Skeletal muscle cell (primary cell): ENCODE measurements around the gene SEMA7A.
"Not testable (repeated sequence)": the region's sequence is repeated elsewhere in the genome, so short reads cannot be mapped to it uniquely, and the experiment has no call there.

Source experiments
- DNase-seq: peaks from one replicate; pipeline ENCODE4 v3.0.0-alpha.2; 2010; ENCODE audit warnings: low read depth
- H3K4me3 ChIP-seq: 2 replicates; pipeline ENCODE4 v1.5.1; 2011; ENCODE audit warnings: low read depth, mild to moderate bottlenecking, control low read depth, low read length, moderate library complexity

The SEMA7A gene

GRCh38 chr15:74433592-74434262, at the start of gene SEMA7A:
Gene SEMA7A (minus strand): TSS chr15:74433958. CDS start chr15:74433918, 40 bp downstream.
- H3K4me3 ChIP-seq = peak within 1 kb of the TSS; percentile 87
- DNase-seq = peak; percentile 39

DNA sequence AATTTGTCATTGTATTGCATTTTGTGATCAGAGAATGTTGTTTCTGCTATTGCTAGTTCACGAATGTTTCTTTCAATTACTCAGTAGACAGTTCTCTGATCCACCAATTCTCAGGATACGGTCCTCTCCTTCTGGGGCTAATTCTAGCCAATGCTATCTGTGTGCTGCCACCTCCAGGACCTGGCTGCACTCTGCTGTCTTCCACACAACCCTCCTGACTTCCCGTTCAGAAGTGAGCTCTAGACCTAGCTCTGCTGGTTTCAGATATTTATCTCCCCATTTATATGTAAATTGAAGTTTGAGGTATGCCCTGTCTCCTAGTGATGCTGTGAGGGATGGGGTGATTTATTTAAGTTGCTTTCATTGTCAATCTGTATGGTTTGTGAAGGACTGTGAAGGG, 48.9 kb upstream of the SEMA7A start:
- DNase-seq = no peak

GRCh38 chr15:74480364-74480763, 46.6 kb upstream of the SEMA7A start:
- H3K4me3 ChIP-seq, DNase-seq: not testable (repeated sequence)

More for the DNA sequence above, 48.9 kb upstream of the SEMA7A start:
- no peak overlapping the region for H3K4me3 ChIP-seq

DNA sequence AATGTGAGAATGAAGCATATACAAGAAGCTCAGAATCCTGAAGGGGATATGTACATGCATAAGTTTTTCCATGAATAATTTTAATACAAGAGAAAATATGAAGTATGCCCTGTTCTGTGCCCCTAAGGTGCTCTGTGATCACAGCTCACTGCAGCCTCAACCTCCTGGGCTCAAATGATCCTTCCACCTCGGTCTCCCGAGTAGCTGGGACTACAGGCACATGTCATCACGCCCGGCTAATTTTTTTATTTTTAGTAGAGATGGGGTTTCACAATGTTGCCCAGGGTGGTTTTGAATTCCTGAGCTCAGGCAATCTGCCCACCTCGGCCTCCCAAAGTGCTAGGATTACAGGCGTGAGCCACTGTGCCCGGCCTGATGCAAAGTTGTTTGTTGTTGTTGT, 37.9 kb upstream of the SEMA7A start:
- DNase-seq, H3K4me3 ChIP-seq: not testable (repeated sequence)

DNA sequence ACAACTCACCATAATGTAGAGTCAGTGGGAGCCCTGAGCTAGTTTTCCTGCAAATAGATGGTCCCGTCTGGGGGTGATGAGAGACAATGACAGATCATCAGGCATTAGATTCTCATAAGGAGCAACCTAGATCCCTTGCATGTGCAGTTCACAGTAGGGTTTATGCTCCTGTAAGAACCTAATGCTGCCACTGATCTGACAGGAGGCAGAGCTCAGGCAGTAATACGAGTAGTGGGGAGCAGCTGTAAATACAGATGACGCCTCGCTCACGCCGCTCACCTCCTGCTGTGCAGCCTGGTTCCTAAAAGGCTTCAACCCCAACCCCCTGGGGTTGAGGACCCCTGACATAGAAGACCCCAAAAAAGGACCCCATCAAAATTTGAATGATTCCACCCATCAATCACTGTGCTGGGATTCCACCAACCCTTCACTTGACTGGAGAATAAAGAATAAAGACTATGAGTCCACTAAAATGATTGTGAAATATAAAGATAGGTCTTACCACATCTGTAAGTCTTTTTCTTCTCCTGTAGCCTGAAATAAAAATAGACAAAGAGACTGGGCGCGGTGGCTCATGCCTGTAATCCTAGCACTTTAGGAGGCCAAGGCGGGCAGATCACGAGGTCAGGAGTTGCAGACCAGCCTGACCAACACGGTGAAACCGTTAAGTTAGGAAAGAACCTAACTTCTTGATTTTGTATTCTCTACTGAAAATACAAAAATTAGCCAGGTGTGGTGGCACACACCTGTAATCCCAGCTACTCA, 37.1 kb upstream of the SEMA7A start:
- DNase-seq = no peak
- H3K4me3 ChIP-seq = no peak overlapping the region

DNA sequence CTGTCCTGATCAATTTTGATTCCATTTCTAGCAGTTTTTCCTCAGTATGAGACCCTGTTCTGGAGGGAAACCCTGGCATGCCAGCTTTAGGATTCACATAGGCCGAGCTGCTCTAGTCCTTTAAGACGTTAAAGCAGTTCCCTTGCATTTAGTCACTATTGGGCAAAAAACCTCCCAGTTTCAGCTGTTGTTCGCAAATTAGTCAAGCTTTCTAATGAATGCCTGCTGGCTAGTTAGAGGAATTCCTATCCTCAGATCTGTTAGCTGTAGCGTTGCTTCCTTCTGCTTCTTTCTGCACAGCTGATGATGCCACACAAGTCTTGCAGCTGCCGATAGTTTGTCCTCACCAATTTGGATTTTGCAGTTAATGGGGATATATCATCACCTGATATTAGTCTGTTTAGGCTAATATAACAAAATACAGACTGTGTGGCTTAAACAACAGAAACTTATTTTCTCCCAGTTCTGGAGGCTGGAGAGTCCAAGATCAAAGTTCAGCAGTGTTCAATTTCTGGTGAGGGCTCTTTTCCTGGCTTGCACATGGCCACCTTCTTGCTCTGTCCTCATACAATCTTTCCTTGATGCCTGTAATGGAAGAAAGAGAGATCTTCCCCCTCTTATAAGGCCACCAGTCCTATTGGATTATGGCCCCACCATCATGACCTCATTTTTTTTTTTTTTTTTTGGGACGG, 34.7 kb upstream of the SEMA7A start:
- no peak overlapping the region for H3K4me3 ChIP-seq
- DNase-seq = no peak

DNA sequence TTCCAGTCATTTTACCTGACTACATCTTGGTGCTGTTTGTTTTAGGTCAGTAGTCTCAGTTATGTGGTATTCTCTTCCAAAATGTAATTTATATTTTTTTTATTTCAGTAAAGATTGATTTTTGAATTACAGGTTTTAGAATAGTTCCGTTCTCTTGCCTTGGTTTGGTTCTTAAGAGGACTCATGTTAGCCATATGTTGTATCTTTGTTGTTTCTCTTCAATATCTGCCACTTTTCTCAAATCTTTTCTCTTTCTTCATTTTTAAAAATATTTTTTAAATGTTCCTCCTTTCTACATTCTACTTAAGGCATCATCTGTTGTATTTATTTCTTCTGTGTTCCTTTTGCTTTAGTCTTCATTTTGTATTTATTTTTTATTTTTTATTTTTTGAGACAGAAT, 32.8 kb upstream of the SEMA7A start:
- no peak overlapping the region for H3K4me3 ChIP-seq
- DNase-seq = no peak

DNA sequence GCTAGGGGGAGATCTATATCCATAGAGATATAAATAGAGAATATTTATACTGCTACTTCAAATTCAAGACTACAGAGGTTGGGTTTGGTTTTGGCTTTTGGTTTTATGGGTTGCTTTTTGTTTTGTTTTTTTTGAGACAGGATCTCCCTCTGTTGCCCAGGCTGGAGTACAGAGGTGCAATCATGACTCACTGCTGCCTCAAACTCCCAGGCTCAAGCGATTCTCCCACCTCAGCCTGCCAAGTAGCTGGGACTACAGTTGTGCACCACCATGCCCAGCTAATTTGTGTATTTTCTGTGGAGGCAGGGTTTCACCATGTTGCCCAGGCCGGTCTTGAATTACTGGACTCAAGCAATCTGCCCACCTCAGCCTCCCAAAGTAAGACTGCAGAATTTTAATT, 31.1 kb upstream of the SEMA7A start:
- DNase-seq = no peak
- H3K4me3 ChIP-seq = no peak overlapping the region

DNA sequence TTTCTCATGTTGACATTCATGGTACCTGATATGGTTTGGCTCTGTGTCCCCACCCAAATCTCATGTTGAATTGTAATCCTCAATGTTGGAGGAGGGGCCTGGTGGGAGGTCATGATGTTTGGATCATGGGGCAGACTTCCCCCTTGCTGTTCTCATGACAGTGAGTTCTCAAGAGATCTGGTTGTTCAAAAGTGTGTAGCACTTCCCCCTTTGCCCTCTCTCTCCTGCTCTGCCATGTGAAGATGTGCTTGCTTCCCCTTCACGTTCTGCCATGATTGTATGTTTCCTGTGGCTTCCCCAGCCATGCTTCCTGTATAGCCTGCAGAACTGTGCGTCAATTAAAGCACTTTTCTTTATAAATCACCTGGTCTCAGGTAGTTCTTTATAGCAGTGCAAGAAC, 30.5 kb upstream of the SEMA7A start:
- no peak for DNase-seq

GRCh38 chr15:74463634-74464033, 29.9 kb upstream of the SEMA7A start:
- no peak overlapping the region for H3K4me3 ChIP-seq
- no peak for DNase-seq

More for the DNA sequence above, 30.5 kb upstream of the SEMA7A start:
- H3K4me3 ChIP-seq = no peak overlapping the region

DNA sequence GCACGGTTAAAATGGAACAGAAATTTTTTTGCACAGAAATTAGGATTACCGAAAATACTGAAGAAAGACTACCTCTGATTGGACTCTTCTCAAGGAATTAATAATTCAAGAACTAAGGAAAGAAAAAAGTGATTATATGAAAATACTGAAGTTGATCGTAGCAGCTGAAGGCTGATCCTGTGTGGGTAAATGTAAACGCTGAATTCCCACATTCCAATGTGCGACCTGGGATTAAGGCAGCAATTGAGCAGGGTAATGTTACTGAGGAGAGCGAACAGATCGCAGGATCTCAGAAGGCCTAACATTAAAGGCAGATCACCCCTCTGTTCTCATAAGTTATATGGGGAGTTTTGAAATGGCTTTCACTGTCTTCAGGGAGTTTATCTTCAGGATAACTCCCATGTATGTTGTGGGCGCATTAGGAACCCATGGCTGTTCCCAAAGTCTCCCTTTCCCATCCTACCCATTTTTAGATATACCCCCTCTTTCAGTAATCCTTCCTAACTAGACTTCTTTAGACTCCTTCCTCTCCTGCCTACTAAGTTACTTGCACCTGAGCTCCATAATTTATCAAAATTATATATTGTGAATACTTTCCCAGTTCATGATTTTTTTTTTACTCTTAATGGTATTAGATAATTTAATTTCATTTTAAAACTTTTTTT, 28.2 kb upstream of the SEMA7A start:
- H3K4me3 ChIP-seq = peak overlapping the region; percentile 97
- DNase-seq = no peak

DNA sequence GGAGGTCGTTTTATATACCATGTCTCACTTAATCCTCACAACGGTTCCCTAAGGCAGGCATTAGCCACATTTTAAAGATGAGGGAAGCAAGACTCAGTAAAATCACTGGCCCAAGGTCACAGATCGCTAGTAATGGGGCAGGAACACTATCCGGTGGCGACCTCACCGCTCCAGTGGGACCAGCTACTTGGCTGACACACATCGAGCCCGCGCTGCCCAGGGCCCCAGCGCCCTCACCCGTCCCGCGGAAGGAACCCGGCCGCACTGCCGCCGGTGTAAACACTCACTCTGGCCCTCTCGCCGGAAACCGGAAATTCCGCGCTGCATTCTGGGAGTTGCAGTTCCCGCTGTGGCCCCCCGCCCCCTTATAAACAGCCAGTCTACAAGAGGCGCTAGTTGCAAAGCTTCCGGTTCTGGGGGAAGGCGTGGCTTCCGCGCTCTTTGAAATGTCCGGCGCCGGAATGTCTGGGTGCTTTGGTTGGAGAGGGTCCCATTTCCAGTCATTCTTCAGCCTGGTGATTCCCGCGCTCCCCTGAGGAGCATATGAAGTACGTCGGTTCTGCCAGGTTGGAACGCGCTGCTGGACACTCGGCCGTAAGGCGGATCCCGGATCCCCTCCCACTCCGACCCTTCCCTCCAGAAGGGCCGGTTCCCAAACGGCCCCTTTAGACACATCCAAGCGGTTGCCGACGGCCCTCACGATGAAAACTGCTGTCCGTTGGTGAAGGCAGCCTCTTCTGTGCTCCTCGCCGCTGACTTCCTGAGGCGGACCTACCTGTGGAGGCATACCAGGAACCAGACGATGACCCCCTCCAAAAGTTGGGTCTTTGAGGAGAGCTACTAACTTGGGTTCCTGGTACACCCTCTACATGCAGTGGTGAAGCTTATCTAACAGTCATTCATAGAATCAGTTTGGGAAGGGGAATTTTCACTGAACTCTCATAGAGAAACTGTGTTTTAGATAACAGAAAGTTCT, 27.4 kb upstream of the SEMA7A start, which contains the start of gene UBL7:
TSS of gene UBL7 (minus strand) at position 290 of the 976 bp plus-strand sequence. CDS start 2,293 bp downstream, outside the sequence.
- DNase-seq = peak; percentile 85
- peak within 1 kb of the TSS; percentile 97 for H3K4me3 ChIP-seq

DNA sequence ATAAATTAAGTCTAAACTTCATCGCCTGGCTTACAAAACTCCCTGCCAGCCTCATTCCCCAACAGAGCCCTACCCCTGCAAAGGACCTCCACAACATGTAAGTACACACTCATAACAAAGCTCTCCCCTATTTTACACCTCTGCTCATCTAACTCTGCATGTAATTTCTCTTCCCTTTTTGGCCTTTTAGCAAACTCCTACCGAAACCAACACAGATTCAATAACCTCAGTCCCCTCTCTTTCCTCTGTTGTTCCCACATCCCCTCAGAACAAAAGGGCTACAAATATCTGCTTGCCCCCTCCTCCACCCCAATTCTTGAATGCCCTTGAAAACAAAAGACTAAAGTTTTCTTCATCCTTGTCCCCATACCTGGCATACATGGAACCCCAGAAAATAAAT, 26.5 kb upstream of the SEMA7A start:
- DNase-seq = no peak
- H3K4me3 ChIP-seq = peak overlapping the region; percentile 97

DNA sequence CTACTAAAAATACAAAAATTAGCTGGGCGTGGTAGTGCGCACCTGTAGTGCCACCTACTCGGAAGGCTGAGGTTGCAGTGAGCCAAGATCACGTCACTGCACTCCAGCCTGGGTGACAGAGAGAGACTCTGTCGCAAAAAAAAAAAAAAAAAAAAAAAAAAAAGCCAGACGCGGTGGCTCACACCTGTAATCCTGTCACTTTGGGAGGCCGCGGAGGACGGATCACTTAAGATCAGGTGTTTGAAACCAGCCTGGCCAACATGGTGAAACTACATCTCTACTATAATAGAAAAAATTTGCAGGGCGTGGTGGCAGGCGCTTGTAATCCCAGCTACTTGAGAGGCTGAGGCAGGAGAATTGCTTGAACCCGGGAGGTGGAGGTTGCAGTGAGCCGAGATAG, 26.0 kb upstream of the SEMA7A start:
- H3K4me3 ChIP-seq = not testable (repeated sequence)

DNA sequence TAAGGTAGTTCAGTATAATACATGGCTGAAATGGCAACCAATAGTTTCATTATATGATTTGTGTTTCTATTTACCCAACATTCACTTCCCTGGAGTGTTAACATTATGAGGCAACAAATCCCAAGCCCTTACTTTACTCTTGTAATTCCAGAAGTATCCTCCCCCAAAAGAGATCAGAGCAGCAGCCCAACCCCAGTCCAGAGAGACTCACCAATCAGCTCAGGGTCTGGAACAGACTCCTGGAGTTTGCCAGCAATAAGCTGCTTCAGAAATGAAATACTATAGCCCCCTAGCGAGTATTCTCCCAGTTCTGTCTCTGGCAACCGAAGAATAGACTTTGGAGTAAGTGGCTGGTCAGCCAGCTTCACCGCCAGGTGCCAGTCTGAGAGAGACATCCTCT, 24.7 kb upstream of the SEMA7A start:
- no peak overlapping the region for H3K4me3 ChIP-seq
- no peak for DNase-seq

More for the DNA sequence above, 26.0 kb upstream of the SEMA7A start:
- DNase-seq = not testable (repeated sequence)

DNA sequence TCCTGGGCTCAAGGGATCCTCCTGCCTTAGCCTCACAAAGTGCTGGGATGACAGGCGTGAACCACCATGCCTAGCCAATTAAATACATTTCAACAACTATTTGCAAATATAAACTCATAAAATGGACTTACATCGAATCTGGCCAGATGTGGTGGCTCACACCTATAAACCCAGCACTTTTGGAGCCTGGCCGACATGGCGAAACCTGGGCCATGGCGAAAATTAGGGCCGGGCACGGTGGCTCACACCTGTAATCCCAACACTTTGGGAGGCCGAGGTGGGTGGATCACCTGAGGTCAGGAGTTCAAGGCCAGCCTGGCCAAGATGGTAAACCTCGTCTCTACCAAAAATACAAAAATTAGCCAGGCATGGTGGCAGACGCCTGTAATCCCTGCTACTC, 23.3 kb upstream of the SEMA7A start:
- H3K4me3 ChIP-seq, DNase-seq: not testable (repeated sequence)

- DNase-seq = no peak
- no peak overlapping the region for H3K4me3 ChIP-seq
These were observed 21.2 kb upstream of the SEMA7A start for GRCh38 chr15:74454764-74455500.
